HG03342 (cell line): ENCODE results near the gene ZNF836.

Source experiments
- ATAC-seq: cut with Tn5 transposase; IDR thresholded peaks from one replicate; pipeline ENCODE4 v1.9.1; 2021; ENCODE audit warnings: mild to moderate bottlenecking, moderate library complexity; ENCODE audit not compliant: unreplicated experiment

Gene ZNF836

DNA sequence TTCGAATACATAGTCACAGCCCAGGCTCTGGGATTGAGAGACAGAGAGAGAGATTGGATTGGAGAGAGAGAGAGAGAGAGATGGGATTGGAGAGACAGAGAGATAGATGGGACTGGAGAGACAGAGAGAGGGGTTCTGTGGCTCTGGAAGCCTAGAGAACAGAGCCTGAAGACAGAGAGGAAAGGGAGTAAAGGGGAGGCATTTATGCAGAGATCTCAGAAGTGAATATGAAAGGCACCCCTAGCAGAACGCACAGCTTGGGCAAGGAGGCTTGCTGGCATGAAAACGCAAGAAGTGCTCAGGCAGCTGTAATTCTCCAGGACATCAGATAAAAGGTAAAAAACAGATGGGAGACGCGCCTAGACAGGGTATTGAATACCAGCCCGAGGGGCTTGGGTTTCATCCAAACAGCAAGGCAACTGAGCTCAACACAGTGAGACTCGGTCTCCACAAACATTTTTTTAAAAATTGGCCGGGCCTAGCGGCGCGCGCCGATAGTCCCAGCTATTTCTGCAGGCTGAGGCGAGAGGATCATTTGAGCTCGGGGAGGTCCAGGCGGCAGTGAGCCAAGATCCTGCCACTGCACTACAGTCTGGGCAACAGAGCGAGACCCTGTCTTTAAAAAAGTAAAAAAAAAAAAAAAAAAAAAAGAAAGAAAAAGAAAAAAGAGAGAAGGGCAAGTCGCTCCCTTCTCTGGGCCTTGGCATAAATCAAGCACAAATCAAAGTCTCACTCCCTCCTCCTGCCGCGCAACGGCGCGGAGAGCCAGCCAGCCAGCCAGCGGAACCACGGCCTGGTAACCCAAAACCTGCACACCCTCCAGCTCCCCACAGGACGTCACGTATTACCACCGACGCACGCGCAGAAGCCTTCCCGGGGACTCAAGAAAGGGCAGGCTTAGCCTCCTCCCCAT is 17.7 kb upstream of the ZNF836 start:
- ATAC-seq, result no peak

DNA sequence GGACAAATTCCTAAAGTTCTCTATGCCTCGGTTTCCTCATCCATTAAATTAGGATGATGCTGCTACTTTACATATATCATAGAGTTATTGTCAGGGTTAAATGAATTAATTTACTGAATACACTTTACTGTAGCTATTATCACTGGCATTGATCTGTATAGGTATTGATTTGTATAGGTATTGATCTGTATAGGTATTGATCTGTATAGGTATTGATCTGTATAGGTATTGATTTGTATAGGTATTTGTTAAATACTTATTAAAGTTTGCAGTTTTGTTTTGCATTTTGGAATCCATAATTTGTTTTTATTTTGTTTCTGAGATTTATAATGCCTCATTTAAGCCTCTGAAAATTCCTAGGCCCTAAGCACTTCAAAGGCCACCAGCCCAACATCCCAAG is 16.0 kb upstream of the ZNF836 start:
- ATAC-seq, result no peak

DNA sequence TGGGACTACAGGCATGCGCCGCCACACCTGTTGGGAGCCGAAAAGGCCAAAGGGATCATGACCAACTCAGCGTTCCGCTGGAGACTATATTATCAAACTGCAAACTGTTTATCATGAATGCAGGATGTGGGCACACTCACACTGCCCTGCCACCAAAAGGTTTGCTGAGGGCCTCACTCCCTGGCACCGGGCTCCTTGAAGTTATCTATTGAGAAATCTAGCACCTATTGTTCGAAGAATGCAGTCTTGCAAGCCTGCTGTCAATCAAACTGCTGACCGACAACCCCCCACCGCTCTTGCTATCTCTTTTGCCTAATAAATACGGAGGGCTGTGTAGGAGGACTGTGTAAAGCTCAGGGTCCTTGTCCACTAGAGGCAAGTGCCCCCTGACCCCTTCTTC is 5.2 kb upstream of the ZNF836 start:
- ATAC-seq, result no peak

DNA sequence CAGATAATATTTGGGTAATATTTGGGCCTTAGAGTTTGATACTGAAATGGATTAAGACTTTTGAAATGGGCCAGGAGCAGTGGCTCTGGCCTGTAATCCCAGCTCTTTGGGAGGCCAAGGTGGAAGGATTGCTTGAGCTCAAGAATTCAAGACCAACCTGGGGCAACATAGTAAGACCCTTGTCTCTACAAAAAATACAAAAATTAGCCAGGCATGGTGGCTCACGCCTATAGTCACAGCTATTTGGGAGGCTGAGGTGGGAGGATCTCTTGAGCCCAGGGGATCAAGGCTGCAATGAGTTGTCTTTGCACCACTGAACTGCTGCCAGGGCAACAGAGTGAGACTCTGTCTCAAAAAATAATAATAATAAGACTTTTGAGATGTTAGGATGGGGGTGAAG is 926 bp upstream of the ZNF836 start:
- no peak for ATAC-seq

DNA sequence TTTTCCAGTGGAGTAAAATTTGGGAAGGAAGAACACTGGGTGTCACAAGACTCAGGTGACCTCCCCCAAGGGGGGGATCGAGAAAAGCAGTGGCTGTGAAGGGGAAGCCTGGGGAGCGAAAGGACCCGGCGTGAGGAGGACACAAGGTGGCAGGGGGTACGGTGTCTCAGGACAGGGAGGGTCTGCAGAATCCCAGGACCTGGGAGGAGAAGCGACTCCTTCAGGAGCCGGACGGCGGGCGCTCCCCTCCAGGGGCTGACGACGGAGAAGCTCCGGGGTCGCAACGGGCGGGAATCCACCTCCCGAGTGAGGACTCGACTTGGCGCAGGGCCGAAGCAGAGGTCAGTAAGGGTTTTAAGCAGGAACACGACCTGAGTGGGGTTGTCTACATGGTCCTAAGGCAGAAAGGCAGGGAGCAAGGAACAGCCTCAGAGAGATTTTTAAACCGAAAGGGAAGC is 529 bp downstream of the ZNF836 start:
- peak; percentile 24 for ATAC-seq

DNA sequence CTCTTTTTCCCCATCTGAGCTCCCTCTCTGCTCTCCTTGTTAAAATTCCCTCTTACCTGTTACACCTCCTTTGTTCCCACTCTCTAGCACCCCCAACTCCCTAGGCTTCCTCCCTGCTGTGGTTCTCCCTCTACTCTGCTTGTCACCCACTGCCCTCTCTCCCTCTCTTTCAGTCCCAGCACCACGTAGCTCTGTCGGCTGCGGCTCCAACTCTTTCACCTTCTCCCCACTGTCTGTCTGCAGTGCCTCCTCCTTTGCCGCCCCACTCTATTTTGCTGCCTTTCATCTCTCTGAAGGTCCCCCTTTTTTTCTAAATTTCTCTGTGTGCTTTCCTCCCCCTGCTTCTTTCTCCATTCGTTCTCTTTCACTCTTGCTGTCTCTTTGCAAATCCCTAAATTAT is 1.1 kb downstream of the ZNF836 start:
- no peak for ATAC-seq

DNA sequence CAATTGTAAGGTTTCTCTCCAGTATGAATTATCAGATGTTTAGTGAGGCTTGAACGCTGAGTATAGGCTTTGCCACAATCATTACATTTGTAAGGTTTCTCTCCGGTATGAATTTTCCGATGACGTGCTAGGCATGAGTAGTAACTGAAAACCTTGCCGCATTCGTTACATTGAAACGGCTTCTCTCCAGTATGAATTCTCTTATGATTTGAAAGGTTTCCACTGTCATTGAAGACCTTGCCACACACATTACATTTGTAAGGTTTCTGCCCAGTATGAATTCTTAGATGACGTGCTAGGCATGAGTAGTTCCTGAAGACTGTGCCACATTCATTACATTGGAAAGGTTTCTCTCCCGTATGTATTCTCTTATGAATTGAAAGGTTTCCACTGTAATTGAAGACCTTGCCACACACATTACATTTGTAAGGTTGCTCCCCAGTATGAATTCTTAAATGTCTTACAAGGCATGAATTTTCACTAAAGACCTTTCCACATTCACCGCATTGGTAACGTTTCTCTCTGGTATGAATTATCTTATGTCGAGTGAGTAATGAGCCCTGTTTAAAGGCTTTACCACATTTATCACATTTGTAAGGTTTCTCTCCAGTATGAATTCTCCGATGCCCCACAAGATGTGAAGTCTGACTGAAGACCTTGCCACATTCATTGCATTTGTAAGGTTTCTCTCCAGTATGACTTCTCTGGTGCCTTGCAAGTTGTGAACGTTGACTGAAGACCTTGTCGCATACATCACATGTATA is 15.6 kb downstream of the ZNF836 start:
- no peak for ATAC-seq

DNA sequence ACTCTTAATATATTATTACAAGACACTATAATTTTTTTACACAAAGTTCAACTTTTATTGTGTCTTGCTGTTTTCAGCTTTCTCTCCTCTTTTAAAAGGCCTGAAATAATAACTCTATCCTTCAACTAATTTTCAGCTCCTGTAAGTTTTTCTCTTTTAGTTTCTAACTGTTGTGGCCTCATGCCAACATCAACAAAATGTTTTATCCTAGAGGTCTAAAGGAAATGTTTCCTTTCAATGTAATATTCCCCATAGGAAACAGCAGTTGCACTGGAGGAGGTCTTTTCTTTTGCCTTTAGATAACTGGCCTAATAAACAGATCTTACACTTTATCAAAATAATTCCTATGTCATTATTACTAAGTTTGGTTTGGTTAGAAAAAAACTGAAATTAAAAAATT is 23.2 kb downstream of the ZNF836 start:
- ATAC-seq, result no peak

DNA sequence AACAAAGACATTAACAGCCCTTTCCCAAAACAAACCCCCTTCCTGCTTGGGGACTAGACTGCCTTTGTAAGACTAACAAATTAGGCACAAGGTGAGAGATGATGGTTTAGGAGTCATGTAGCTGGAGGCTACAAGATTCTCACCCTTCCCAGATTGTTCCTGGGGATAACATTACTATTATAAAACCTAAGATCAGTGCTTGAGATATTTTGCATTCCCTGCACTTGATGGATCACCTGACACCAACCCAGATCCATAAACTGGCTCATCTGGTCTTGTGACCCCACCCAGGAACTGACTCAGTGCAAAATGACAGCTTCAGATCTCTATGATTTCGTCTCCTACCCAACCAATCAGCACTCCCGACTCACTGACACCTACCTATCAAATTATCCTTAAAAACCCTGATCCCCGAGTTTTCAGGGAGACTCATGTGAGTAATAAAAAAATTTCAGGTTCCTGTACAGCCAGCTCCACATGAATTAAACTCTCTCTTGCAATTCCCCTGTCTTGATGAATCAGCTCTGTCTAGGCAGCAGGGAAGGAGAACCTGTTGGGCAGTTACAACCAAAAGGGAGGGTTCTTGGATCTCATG is 29.3 kb downstream of the ZNF836 start:
- no peak for ATAC-seq

DNA sequence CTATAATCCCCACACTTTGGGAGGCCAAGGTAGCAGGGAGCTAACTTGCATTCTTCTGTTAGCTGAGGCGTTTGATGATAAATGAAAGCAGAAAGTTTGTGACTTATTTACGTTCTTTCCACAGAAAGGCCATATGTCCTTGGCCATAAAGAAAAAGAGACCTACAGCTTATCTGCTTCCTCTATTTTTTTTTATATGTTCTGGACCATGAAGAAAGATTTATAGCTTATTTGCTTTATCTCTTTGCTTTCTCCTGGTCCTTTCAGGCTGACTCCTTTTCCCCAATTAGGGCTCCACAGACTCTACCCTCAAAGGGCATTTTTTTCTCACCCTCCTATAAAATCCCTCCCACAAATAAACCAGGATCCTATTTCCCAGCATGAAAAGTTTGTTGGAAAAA is 30.2 kb downstream of the ZNF836 start:
- no peak for ATAC-seq

DNA sequence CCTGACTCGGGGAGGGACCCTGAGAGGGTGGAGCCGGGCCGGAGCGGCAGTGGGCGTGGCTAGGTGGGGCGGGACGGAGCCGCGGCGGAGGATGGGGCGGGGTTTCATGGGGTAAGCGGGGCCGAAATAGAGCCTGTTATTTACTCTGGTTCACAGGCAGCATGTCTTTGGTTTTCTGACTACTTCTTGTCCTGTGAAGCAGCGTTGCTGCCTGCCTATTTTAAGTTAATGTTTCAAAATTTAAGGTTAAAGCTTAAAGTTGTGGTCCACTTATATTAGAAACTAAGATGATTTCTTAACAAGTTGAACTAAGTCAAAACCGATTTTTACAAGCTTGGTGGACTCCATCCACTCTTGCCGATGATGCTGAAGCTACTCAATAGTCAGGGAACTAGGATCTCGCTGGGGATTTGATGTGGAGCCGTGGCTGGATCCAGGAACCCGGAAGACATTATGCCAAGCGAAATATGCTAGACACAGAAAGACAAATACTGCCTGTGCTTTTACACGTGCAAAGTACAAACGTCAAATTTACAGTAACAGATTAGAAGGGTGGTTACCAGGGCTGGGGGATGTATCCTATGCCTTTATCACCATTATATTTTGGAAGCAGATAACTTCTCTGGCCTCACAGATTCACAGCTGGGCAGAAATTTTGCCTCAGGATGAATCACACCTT is 31.2 kb downstream of the ZNF836 start:
- peak; percentile 87 for ATAC-seq

DNA sequence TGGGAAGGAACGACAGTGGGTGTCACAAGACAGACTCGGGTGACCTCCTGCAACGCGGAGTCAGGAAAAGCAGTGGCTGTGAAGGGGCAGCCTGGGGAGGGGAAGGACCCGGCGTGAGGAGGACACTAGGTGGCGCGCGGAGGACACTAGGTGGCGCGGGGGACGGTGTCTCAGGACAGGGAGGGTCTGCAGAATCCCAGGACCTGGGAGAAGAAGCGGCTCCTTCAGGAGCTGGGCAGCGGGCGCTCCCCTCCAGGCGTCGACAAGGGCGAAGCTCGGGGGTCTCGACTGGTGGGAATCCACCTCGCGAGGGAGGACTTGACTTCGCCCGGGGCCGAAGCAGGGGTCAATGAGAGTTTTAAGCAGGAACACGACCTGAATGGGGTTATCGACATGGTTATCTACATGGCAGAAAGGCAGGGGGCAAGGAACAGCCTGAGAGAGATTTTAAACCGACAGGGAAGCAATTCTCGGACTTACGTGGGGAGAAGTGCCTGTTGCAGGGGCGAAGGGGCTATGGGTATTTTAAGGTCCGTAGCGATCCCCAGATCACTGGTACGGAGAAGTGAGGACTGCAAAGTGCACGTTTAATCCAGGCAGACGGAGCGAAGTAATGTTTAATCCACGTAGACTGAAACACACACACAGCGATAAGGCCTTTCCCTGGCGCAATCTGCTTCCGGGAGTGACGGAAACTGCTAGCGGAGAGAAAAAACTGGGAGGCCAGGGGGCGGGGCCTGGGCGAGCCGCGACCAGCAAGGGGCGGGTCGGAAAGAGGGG is 32.0 kb downstream of the ZNF836 start, which contains the start of gene ZNF616:
Gene ZNF616 (minus strand): TSS at position 687 of the 780 bp plus-strand sequence. CDS start 9,426 bp downstream, outside the sequence.
- ATAC-seq, result peak; percentile 51

DNA sequence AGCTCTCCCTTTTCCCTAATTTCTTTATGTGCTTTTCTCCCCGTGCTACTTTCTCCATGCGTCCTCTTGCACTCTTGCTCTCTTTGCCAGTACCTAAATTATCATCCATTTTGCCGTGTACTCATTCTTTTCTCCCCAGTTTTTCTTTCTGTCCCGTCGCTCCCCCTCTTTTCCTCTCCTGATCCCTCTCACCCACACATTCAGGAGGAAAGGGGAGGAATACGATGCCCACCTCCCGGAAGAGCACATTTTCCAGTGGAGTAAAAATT is 32.5 kb downstream of the ZNF836 start:
- peak; percentile 17 for ATAC-seq

DNA sequence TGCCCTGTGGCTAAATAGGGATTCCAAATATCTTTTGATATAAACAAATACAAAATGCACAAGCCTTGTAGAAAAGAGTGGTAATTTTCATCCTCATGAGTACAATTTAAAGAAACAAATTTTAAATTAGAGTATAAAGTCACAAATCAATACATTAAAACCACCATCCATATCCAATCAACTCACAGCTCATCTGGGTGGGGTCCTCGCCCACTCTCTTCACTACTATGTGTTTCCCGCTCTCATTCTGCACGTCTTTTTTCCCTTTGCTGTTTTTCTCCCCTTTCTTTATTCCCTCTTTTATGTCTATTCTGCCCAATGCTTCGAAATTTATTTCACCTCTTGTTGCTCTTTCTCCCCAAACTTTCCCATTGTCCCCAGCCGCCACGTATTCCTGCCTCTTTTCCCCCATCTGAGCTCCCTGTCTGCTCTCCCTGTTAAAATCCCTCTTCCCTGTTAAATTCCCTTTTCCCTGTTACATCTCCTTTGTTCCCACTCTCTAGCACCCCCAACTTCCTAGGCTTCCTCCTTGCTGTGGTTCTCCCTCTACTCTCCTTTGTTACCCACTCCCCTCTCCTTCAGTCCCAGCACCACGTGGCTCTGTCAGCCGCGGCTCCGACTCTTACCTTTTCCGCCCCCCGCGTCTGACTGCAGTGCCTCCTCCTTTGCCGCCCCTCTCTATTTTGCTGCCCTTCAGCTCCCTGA is 33.0 kb downstream of the ZNF836 start:
- peak; percentile 14 for ATAC-seq

DNA sequence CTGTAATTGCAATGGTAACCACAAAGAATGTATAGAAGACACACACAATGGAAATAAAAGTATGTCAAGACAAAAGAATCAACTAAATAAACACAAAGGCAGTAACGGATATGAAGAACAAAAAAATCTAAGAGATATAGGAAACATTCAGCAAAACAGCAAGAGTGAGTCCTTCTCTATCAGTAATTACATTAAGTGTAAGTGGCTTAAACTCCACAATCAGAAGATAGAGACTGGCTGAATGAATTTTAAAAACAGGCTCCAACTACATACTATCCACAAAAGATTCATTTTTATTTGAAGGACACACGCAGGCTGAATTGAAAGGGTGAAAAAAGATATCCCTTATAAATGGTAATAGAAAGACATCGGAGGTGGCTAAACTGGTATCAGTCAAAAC is 51.1 kb downstream of the ZNF836 start:
- no peak for ATAC-seq

DNA sequence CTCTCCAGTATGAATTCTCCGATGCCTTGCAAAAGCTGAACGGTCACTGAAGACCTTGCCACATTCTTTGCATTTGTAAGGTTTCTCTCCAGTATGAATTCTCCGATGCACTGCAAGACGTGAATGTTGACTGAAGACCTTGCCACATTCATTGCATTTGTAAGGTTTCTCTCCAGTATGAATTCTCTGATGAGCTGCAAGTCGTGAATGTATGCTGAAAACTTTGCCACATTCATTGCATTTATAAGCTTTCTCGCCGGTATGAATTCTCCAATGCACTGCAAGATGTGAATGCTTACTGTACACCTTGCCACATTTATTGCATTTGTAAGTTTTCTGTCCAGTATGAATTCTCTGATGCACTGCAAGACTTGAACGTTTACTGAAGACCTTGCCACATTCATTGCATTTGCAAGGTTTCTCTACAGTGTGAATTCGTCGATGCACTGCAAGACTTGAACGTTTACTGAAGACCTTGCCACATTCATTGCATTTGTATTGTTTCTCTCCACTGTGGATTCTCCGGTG is 55.8 kb downstream of the ZNF836 start:
- no peak for ATAC-seq

DNA sequence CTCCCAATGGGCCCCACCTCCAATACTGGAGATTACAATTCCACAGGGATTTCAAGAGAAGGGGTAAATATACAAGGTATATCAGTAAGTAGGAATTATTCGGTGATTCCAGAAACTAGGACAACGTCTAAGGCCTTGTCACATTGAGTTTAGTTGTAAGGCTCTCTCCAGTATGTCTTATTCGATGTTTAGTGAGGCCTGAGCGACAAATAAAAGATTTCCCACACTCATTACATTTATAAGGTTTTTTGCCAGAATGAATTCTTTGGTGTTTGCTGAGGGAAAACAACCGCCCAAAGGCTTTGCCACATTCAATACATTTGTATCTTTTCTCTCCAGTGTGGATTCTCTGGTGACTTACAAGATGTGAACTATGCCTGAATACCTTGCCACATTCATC is 56.7 kb downstream of the ZNF836 start:
- ATAC-seq, result no peak

DNA sequence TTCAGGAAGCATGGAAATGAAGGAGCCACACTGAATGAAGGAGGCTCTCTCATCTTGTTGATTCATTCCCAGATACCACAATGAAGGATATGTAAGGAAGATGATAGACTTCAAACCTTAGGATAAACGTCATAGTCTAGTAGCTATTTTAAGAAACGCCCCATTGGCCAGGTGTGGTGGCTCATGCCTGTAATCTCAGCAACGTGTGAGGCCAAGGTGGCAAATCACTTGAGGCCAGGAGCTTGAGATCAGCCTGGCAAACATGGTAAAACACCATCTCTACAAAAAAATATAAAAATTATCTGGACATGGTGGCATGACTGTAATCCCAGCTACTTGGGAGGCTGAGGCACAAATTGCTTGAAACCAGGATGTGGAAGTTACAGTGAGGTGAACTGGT is 58.8 kb downstream of the ZNF836 start:
- no peak for ATAC-seq

DNA sequence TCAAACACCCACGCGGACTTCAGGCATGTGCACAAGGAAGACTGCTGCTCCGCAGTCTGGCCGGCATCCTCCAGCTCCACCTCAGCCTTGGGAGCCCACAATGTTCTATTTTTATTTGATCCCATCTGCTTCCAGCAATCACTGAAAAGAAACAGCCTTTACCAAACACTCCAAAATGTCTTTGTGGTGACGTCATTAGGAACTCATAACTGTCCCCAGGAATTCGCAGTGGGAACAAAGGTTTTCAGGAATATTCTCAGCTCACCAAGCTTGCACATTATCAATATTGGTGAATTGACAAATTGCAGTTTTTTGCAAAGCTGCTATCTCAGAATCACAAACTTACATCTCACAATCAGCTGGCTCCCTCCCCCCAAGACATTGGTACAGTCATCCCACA is 60.6 kb downstream of the ZNF836 start:
- no peak for ATAC-seq
